Fibroblast of the conjunctiva (primary cell): ENCODE data around the gene GAREM1.

Source experiments
- DNase-seq: peaks from one replicate; pipeline ENCODE4 v3.0.0-alpha.2; 2010; ENCODE audit warnings: low read depth

GAREM1 gene

GRCh38 chr18:32290810-32291209 is 179.9 kb downstream of the GAREM1 start:
- no peak for DNase-seq

- peak; percentile 59 for DNase-seq
Observed at GRCh38 chr18:32289483-32290075, 181.1 kb downstream of the GAREM1 start.

- no peak for DNase-seq
Observed at GRCh38 chr18:32287873-32288272, 182.8 kb downstream of the GAREM1 start.

- no peak for DNase-seq
Observed at GRCh38 chr18:32287249-32287648, 183.4 kb downstream of the GAREM1 start.

GRCh38 chr18:32286749-32287148 is 183.9 kb downstream of the GAREM1 start:
- DNase-seq, result no peak

- DNase-seq, result no peak
Observed at GRCh38 chr18:32284284-32284683, 186.4 kb downstream of the GAREM1 start.

DNA sequence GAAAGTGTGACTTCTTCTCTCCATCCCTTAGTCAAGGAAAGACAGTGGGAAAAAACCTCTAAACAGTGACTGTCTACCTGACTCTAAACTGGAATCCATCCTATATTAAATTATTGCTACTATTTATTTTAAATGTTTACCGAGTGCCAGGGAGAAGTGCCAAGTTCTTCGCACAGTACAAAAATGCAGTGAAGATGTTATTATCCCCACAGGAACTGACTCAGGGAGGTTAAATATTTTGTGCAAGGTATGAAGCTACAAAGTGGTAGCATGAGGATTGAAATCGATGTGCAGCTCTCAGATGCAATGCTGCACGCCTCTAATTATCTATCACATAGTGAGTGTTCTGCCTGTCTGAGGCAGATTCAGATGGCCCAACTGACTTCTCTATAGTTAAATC is 189.8 kb downstream of the GAREM1 start:
- no peak for DNase-seq

DNA sequence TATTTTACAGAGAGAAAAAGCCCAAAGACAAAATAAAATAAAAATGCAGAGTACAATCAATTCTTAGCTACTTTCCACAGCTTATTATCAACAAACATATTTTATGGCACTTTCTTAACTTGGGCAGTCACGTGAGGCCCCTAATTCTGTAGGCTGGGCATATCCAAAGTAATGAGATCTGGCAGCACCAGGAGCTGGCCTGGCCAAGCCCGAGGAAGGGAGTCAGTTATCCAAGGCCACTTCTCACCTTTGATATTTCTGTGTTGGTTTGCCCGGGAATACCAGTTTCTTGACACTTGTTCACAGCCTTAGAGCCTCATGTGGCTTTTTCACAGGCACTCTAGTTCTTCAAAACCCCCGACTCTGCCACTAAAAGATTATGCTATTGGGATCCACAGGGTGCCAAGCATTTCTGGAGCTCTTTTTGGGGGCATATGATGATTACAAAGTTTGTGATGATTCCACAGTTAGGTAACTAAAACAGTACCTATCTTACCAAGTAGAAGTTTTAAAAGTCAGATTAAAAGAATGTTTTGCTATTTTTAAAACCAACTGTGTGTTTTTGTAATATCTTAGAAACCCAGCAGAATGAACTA is 190.4 kb downstream of the GAREM1 start:
- DNase-seq, result no peak

DNA sequence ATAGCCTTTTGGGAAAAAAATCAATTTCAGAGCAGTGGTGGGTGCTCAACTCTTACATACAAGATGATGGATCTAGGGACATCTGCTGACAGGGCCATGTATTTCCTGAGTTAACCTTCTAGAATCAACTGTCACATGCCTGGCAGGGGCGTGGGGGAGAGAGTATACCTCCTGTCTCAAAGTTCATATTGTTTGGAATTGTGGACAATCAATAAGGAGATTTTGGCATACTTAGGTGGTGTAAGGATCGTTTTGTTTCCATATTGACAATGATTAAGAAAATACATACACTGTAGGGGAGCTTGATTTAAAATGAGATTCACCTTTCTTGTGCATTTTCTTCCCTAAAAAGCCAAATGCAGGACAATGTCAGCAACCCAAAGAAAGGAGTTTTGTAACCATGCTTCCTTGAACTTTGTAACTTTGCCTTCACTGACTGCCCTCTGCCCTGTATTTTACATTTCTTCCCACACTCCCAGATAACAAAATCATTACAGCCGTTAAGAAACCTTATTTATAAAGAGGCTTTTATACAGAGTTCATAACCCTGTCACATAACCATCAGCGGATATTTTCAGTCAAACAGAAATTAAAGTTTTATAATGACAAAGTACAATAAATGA is 192.4 kb downstream of the GAREM1 start:
- DNase-seq, result no peak

GRCh38 chr18:32277549-32277948 is 193.1 kb downstream of the GAREM1 start:
- DNase-seq, result no peak

- DNase-seq, result no peak
Observed at GRCh38 chr18:32276906-32277305, 193.8 kb downstream of the GAREM1 start.

GRCh38 chr18:32276256-32276655 is 194.4 kb downstream of the GAREM1 start:
- no peak for DNase-seq

DNA sequence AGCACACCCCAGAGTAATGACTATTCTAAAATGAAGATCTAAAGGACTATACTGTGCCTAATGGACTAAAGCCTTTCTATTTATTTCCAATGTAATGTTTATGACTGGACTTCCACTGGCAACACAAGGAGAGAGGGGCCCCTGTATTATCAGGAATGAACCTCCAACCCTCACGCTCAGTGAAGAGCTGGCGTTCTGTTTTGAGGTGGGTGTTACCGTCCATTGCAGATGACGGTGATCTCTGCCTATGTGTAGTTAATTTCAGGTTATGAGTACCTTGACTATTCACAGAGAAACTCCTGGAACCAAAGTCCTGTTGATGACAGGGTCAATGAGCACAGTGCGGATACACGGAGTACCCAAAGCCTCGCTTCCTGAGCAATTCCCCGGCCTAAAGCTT is 195.5 kb downstream of the GAREM1 start:
- no peak for DNase-seq

- no peak for DNase-seq
Observed at GRCh38 chr18:32274307-32274706, 196.4 kb downstream of the GAREM1 start.

DNA sequence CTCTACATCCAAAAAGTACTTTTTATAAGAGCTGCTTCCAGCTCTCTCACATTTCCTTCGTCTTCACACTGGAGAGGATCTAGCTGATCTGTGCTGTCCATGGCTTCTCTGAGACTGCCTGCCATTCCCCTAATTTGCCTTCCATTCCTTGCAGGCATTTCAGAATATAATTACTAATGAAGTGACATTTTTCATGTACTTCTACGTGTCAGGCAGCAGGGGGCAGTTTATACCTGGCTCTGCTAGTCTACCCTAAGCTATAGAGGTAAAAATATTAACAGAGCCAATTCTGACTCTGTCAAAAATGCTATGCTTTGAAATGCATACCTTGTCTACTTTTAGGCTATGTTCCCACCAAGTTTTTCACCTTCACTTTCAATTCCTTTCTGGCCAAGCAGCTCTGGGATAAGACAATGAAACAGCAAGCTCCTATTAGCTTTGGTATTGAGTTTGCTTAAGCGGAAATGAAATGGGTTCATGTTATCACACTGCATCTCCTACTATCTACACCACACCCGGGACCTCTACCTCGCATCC is 198.9 kb downstream of the GAREM1 start:
- peak; percentile 31 for DNase-seq

GRCh38 chr18:32270341-32270740 is 200.3 kb downstream of the GAREM1 start:
- no peak for DNase-seq

- DNase-seq, result no peak
Observed at GRCh38 chr18:32267463-32267862, 203.2 kb downstream of the GAREM1 start.

GRCh38 chr18:32264401-32264800 is 206.3 kb downstream of the GAREM1 start:
- DNase-seq, result no peak

DNA sequence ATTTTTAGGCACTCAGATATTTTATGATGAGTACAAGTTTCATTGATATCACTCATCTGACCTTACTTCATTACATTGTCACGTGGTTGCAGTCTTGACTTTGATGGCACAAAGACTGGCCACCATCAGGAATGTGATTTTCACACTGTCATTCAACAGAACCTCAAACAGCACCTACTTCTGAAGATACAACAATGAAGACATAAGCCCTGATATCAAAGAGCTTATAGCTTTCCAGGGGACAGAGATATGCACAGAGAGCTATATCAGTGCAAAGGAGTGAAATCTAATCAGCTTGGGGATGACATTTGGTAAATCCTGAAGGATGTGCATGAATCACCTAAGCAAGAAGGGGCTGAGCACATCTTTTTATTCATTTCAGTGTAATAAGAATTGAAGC is 208.6 kb downstream of the GAREM1 start:
- DNase-seq, result no peak

GRCh38 chr18:32261003-32261402 is 209.7 kb downstream of the GAREM1 start:
- DNase-seq, result no peak

DNA sequence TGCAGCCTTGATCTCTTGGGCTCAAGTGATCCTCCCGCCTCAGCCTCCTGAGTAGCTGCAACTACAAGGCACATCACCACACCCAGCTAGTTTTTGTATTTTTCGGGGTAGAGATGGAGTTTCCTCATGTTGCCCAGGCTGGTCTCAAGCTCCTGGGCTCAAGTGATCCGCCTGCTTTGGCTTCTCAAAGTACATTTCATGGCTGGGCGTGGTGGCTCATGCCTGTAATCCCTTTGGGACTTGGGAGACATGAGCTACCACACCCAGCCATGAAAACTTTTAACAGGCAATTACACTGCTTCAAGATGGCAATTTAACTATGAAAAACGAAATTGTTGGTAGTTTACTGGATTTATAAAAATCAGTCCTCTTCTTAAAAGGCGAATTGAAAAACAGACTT is 211.1 kb downstream of the GAREM1 start:
- DNase-seq, result no peak

- DNase-seq, result no peak
Observed at GRCh38 chr18:32258558-32259204, 212.0 kb downstream of the GAREM1 start.

- no peak for DNase-seq
Observed at GRCh38 chr18:32258148-32258547, 212.5 kb downstream of the GAREM1 start.
